PC-9 (cell line): Measurements from ENCODE around the gene TCP11.

Experiments used
- EZH2 ChIP-seq: fragments of 200-600 bp; sonication (generic); IDR thresholded peaks from 2 replicates; pipeline ENCODE4 v1.8.0; 2017; ENCODE audit warnings: antibody characterized with exemption, low read depth
- TF ChIP-seq, protein P1 (sequence below): fragments of 200-600 bp; sonication (generic); conservative IDR thresholded peaks from 2 replicates; pipeline ENCODE4 v1.6.1; 2017; ENCODE audit warnings: mixed run types, antibody characterized with exemption, mild to moderate bottlenecking, moderate library complexity

DNA sequence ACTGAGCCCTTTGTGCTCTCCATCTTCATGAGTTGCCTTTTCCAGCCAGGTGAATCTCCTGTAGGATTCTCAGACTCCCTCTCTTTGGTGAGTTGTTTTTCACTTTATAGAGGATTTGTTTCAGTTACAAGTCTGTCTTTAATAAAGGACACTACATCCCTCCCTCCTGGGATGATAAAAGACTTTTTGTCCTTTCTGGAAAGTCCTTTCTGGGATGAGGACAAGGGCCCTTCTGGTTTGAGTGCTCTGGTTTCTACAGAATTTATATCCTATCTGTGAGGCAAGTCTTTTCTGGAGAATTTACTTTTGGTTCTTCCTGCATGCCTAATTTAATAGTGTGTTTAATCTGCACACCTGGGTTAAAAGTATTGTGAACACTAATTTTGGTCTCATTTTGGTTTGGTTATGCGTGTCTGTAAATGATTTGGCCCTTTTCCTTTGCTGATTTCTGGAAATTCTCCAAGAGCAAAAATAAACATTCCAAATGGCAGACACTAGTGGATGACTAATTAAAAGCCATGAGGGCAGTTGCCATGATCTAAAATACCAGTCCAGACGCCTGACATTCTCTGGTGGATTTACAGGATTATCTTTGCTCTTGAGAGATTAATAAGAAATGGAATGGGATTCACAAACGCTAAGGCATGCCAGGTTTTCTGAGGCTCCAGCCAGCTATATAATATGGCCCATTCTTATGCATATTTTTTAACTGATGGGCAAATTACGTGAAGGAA lies 44.8 kb downstream of the TCP11 start:
- TF ChIP-seq, protein P1, sequence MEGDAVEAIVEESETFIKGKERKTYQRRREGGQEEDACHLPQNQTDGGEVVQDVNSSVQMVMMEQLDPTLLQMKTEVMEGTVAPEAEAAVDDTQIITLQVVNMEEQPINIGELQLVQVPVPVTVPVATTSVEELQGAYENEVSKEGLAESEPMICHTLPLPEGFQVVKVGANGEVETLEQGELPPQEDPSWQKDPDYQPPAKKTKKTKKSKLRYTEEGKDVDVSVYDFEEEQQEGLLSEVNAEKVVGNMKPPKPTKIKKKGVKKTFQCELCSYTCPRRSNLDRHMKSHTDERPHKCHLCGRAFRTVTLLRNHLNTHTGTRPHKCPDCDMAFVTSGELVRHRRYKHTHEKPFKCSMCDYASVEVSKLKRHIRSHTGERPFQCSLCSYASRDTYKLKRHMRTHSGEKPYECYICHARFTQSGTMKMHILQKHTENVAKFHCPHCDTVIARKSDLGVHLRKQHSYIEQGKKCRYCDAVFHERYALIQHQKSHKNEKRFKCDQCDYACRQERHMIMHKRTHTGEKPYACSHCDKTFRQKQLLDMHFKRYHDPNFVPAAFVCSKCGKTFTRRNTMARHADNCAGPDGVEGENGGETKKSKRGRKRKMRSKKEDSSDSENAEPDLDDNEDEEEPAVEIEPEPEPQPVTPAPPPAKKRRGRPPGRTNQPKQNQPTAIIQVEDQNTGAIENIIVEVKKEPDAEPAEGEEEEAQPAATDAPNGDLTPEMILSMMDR, result no peak
- TF ChIP-seq EZH2, result no peak
